Endothelial cell of umbilical vein (primary cell): ENCODE data around the gene MGAT4A. TPM values are rescaled to one million over a fixed set of nuclear protein-coding genes. Genes with fewer than 3 reads are reported as not detected.

Source experiments
- BruUV-seq: library from RNA; stranded (reverse); fragments of 400-500 nt; replicated peaks from 2 replicates; lab custom pipeline; 2021; lab: Mats Ljungman, UMichigan
- CTCF ChIA-PET: fragments of 300-600, 350-600 bp; sonication (Branson Sonifier 250); formaldehyde crosslinking; loops from one replicate; lab custom pipeline; 2021; ENCODE audit warnings: antibody characterized with exemption, inconsistent platforms; lab: Charles Lee
- POLR2A ChIA-PET: fragments of 300-600, 350-600 bp; sonication (Branson Sonifier 250); formaldehyde crosslinking; loops from one replicate; lab custom pipeline; 2021; ENCODE audit warnings: antibody characterized with exemption, inconsistent platforms; lab: Charles Lee
- DNase-seq: peaks from one replicate; pipeline ENCODE4 v3.0.0-alpha.2; 2011; ENCODE audit warnings: low read depth, low spot score
- FAIRE-seq: peaks from 2 replicates; lab custom pipeline; 2011; peaks lifted over from hg19 to GRCh38; lab: Jason Lieb, UNC
- H2AFZ ChIP-seq: 2 replicates; pipeline ENCODE4 v1.6.0; 2012; ENCODE audit warnings: low read depth, low read length, control low read depth, inconsistent platforms
- H3K27ac ChIP-seq: 2 replicates; pipeline ENCODE4 v1.5.1; 2011; ENCODE audit warnings: low read depth, mild to moderate bottlenecking, control low read depth, low read length, moderate library complexity; ENCODE audit not compliant: insufficient read depth
- H3K27me3 ChIP-seq, 2 experiments: 2 replicates each; pipeline versions ENCODE4 v1.6.0 to v1.6.1; 2011; ENCODE audit warnings: low read length in 2 of 2, mixed read lengths in 1 of 2; ENCODE audit not compliant: control insufficient read depth in 2 of 2, insufficient read depth in 2 of 2
- H3K36me3 ChIP-seq, 2 experiments: 2 replicates in 1 of 2; 3 replicates in 1 of 2; pipeline ENCODE4 v1.5.1; 2011; ENCODE audit warnings: low read length in 2 of 2, mild to moderate bottlenecking in 1 of 2, moderate library complexity in 1 of 2; ENCODE audit not compliant: control insufficient read depth in 2 of 2, insufficient read depth in 2 of 2; ENCODE audit errors: extremely low read depth in 1 of 2
- H3K4me1 ChIP-seq: 3 replicates; pipeline ENCODE4 v1.5.1; 2011; ENCODE audit warnings: mild to moderate bottlenecking, low read length; ENCODE audit not compliant: control insufficient read depth, insufficient read depth; ENCODE audit errors: extremely low read depth
- H3K4me2 ChIP-seq: 2 replicates; pipeline ENCODE4 v1.6.1; 2011; ENCODE audit warnings: low read length, control low read depth, mixed read lengths; ENCODE audit not compliant: insufficient read depth
- H3K4me3 ChIP-seq, 3 experiments: fragments of 200-600 bp in 1 of 3; sonication (generic), shearing (Covaris generic) in 1 of 3; replicated peaks in 1 of 3; 2 replicates each; pipeline ENCODE4 v1.5.1; 2011 to 2016; ENCODE audit warnings: control low read depth in 3 of 3, low read length in 3 of 3, mild to moderate bottlenecking in 2 of 3, inconsistent platforms in 1 of 3, low read depth in 1 of 3, moderate library complexity in 1 of 3; ENCODE audit not compliant: insufficient read depth in 1 of 3
- H3K79me2 ChIP-seq: 2 replicates; pipeline ENCODE4 v1.6.0; 2012; ENCODE audit warnings: low read length, inconsistent platforms; ENCODE audit not compliant: control insufficient read depth, insufficient read depth
- H3K9ac ChIP-seq: replicated peaks from 2 replicates; pipeline ENCODE3; 2011; ENCODE audit warnings: low read length, control low read depth; ENCODE audit not compliant: insufficient read depth; ENCODE audit errors: extremely low read depth
- H3K9me1 ChIP-seq: replicated peaks from 3 replicates; pipeline ENCODE4 v1.6.0; 2011; ENCODE audit warnings: mild to moderate bottlenecking, low read length; ENCODE audit not compliant: control insufficient read depth, insufficient read depth; ENCODE audit errors: extremely low read depth
- H3K9me3 ChIP-seq: replicated peaks from 2 replicates; pipeline ENCODE4 v1.5.1; 2012; ENCODE audit warnings: low read length, inconsistent platforms; ENCODE audit not compliant: control insufficient read depth, insufficient read depth
- H4K20me1 ChIP-seq: replicated peaks from 2 replicates; pipeline ENCODE3; 2011; ENCODE audit warnings: mild to moderate bottlenecking, low read length; ENCODE audit not compliant: control insufficient read depth, insufficient read depth; ENCODE audit errors: extremely low read depth
- CTCF ChIP-seq, 2 donors: IDR thresholded peaks; 1 replicate in 1 of 2; 2 replicates in 1 of 2; pipeline ENCODE4 v1.5.1; 2011; ENCODE audit warnings: low read length in 2 of 2, mild to moderate bottlenecking in 2 of 2, moderate library complexity in 2 of 2, control low read depth in 1 of 2, inconsistent platforms in 1 of 2, low read depth in 1 of 2; ENCODE audit not compliant: insufficient read depth in 1 of 2; ENCODE audit errors: extremely low read depth in 1 of 2
- EZH2 ChIP-seq: IDR thresholded peaks from 2 replicates; pipeline ENCODE4 v1.6.1; 2012; ENCODE audit warnings: borderline replicate concordance, low read depth, mild to moderate bottlenecking, moderate library complexity, low read length, inconsistent platforms; ENCODE audit not compliant: severe bottlenecking
- GATA2 ChIP-seq: IDR thresholded peaks from 2 replicates; pipeline ENCODE4 v1.7.0; 2011; ENCODE audit warnings: low read depth, mild to moderate bottlenecking, moderate library complexity, mixed read lengths, low read length; ENCODE audit not compliant: insufficient read length, insufficient read depth
- JUN ChIP-seq: IDR thresholded peaks from 2 replicates; pipeline ENCODE4 v1.6.1; 2011; ENCODE audit warnings: borderline replicate concordance, low read depth; ENCODE audit not compliant: insufficient read length, insufficient read depth
- MAX ChIP-seq: IDR thresholded peaks from 2 replicates; pipeline ENCODE4 v1.6.1; 2011; ENCODE audit not compliant: insufficient read depth, insufficient read length
- MYC ChIP-seq: IDR thresholded peaks from one replicate; pipeline ENCODE4 v1.6.1; 2011; ENCODE audit warnings: mild to moderate bottlenecking, low read depth, low read length
- POLR2A ChIP-seq: IDR thresholded peaks from 2 replicates; pipeline ENCODE4 v1.6.1; 2012; ENCODE audit warnings: low read depth, mild to moderate bottlenecking, control low read depth, low read length
- POLR2AphosphoS5 ChIP-seq: IDR thresholded peaks from 2 replicates; pipeline ENCODE4 v1.6.1; 2012; ENCODE audit warnings: low read depth, mild to moderate bottlenecking, control low read depth, low read length, moderate library complexity; ENCODE audit not compliant: insufficient read depth
- dilution Hi-C: fragments of 300-500 bp; cut with MboI; formaldehyde crosslinking; loops from one replicate; pipeline ENCODE4 v1.15.0; 2019; ENCODE audit warnings: low sequenced_read_pairs; ENCODE audit not compliant: extremely low pct_ligation_motif_present
- intact Hi-C: fragments of 100-400 bp; cut with micrococcal nuclease; formaldehyde crosslinking; loops from one replicate; pipeline ENCODE4 v1.10.0; 2022
- polyA plus RNA-seq, 4 experiments: library from polyadenylated mRNA; depleted of rRNA in 3 of 4; stranded (reverse) in 3 of 4; unstranded in 1 of 4; fragments of >200 nt; gene quantifications; 2 replicates each; pipeline versions ENCODE4 v1.2.1 to v1.2.3, GENCODE V29; 2011 to 2012; ENCODE audit warnings: missing spikeins in 1 of 4
- total RNA-seq: library from RNA; stranded (reverse); gene quantifications from 2 replicates; pipeline ENCODE4 v1.2.3, GENCODE V29; 2021

MGAT4A gene
- total and polyA plus RNA-seq, 2 donors (not counting 3 experiments of a cell fraction or from before 2014, with no cell fraction given): 9.2 to 42.2 TPM

- H3K9ac ChIP-seq: no peak overlapping the region
- DNase-seq (no peak), FAIRE-seq (no peak)
- H3K27me3 ChIP-seq: no peaks in the 10 kb centered on the region
- ChIA-PET POLR2A (no interaction called here), CTCF (interaction anchor here (0.9 to 3.5 kb wide), 3 partner anchors 11 to 167 kb away, joined by 3 to 14 read pairs (median 3); no protein-coding TSS in a partner anchor)
- no peak for TF ChIP-seq MYC
- TF ChIP-seq POLR2A: no peak
- TF ChIP-seq EZH2: no peak
- TF ChIP-seq MAX: no peak
- TF ChIP-seq JUN: no peak
- TF ChIP-seq GATA2: no peak
- no peak for TF ChIP-seq CTCF (IDR thresholded peaks at IDR 0.05; ENCODE audit: extremely low read depth in 1 of 2, insufficient read depth in 1 of 2, low read depth in 1 of 2, low read length in 2 of 2)
- no peak for TF ChIP-seq POLR2AphosphoS5
- H3K4me1 ChIP-seq: no peaks in the 10 kb centered on the region
- H3K9me1 ChIP-seq: no peaks in the 10 kb centered on the region
- H4K20me1 ChIP-seq: no peaks in the 10 kb centered on the region
- no peak overlapping the region for H3K4me3 ChIP-seq
- no peaks in the 10 kb centered on the region for H3K79me2 ChIP-seq
- peaks cover 0 to 12% of the 10 kb centered on the region in 2 experiments for H3K36me3 ChIP-seq
- no peak overlapping the region for H3K27ac ChIP-seq
- dilution Hi-C loops (no loop called here), intact Hi-C loops (no loop called here)
- no peak overlapping the region for H2AFZ ChIP-seq
- no peak overlapping the region for H3K4me2 ChIP-seq
- no TSS peak for BruUV-seq
- H3K9me3 ChIP-seq: no peaks in the 10 kb centered on the region
Observed at GRCh38 chr2:98579926-98580325, 151.0 kb downstream of the MGAT4A start.
